Trophoblast cell (in vitro differentiated cells and primary cell): Measurements from ENCODE around the gene CPNE4.

Source experiments
- DNase-seq, 2 donors: peaks; one replicate each; pipeline ENCODE4 v3.0.0-alpha.2; 2016
- H2AFZ ChIP-seq: 2 replicates; pipeline ENCODE4 v1.6.1; 2013; ENCODE audit warnings: low read length, moderate library complexity, mild to moderate bottlenecking; ENCODE audit not compliant: insufficient read depth, poor library complexity
- H2AK5ac ChIP-seq: 2 replicates; pipeline ENCODE4 v1.6.1; 2013; ENCODE audit warnings: mild to moderate bottlenecking, low read length
- H2BK120ac ChIP-seq: 2 replicates; pipeline ENCODE4 v1.6.1; 2013; ENCODE audit warnings: low read length, mild to moderate bottlenecking, moderate library complexity; ENCODE audit not compliant: insufficient read depth, poor library complexity
- H2BK12ac ChIP-seq: 2 replicates; pipeline ENCODE4 v1.6.1; 2013; ENCODE audit warnings: mild to moderate bottlenecking, low read length, moderate library complexity
- H2BK5ac ChIP-seq: 2 replicates; pipeline ENCODE4 v1.6.1; 2013; ENCODE audit warnings: low read length, low read depth, moderate library complexity, mild to moderate bottlenecking; ENCODE audit not compliant: poor library complexity
- H3K14ac ChIP-seq: 2 replicates; pipeline ENCODE4 v1.6.1; 2013; ENCODE audit warnings: mild to moderate bottlenecking, low read length
- H3K18ac ChIP-seq: 2 replicates; pipeline ENCODE4 v1.6.1; 2013; ENCODE audit warnings: mild to moderate bottlenecking, low read length
- H3K23ac ChIP-seq: 2 replicates; pipeline ENCODE4 v1.6.1; 2013; ENCODE audit warnings: low read length
- H3K27ac ChIP-seq: 2 replicates; pipeline ENCODE4 v1.5.1; 2013; ENCODE audit warnings: low read depth, mild to moderate bottlenecking, inconsistent platforms, low read length, moderate library complexity
- H3K27me3 ChIP-seq: 2 replicates; pipeline ENCODE4 v1.6.1; 2013; ENCODE audit warnings: inconsistent platforms, mild to moderate bottlenecking, low read length, moderate library complexity; ENCODE audit not compliant: insufficient read depth
- H3K36me3 ChIP-seq, 2 experiments: 1 replicate in 1 of 2; 2 replicates in 1 of 2; pipeline ENCODE4 v1.6.1; 2013; ENCODE audit warnings: low read length in 2 of 2, mild to moderate bottlenecking in 2 of 2, moderate library complexity in 1 of 2; ENCODE audit not compliant: insufficient read depth in 2 of 2, control insufficient read depth in 1 of 2
- H3K4ac ChIP-seq: 2 replicates; pipeline ENCODE4 v1.6.1; 2013; ENCODE audit warnings: low read depth, mild to moderate bottlenecking, low read length, moderate library complexity
- H3K4me1 ChIP-seq, 2 experiments: 1 replicate in 1 of 2; 2 replicates in 1 of 2; pipeline ENCODE4 v1.6.1; 2013; ENCODE audit warnings: low read length in 2 of 2, mild to moderate bottlenecking in 2 of 2, moderate library complexity in 1 of 2; ENCODE audit not compliant: insufficient read depth in 2 of 2, control insufficient read depth in 1 of 2
- H3K4me2 ChIP-seq: 2 replicates; pipeline ENCODE4 v1.6.1; 2013; ENCODE audit warnings: inconsistent platforms, mild to moderate bottlenecking, low read length, moderate library complexity
- H3K4me3 ChIP-seq: 2 replicates; pipeline ENCODE4 v1.5.1; 2013; ENCODE audit warnings: mild to moderate bottlenecking, low read depth, low read length, inconsistent platforms
- H3K79me1 ChIP-seq: one replicate; pipeline ENCODE4 v1.6.1; 2013; ENCODE audit warnings: low read length
- H3K79me2 ChIP-seq: 2 replicates; pipeline ENCODE4 v1.6.1; 2013; ENCODE audit warnings: low read length, mild to moderate bottlenecking; ENCODE audit not compliant: control insufficient read depth, insufficient read depth, poor library complexity
- H3K9ac ChIP-seq: 2 replicates; pipeline ENCODE4 v1.6.1; 2013; ENCODE audit warnings: mild to moderate bottlenecking, low read length
- H3K9me3 ChIP-seq: 2 replicates; pipeline ENCODE4 v1.6.1; 2013; ENCODE audit warnings: low read depth, mild to moderate bottlenecking, control low read depth, inconsistent platforms, low read length; ENCODE audit not compliant: insufficient read depth
- H4K12ac ChIP-seq: 2 replicates; pipeline ENCODE4 v1.6.1; 2013; ENCODE audit warnings: low read depth, mild to moderate bottlenecking, low read length, moderate library complexity
- H4K8ac ChIP-seq: 2 replicates; pipeline ENCODE4 v1.6.1; 2013; ENCODE audit warnings: low read depth, mild to moderate bottlenecking, low read length, moderate library complexity
- H4K91ac ChIP-seq: one replicate; pipeline ENCODE4 v1.6.1; 2013; ENCODE audit warnings: low read depth, mild to moderate bottlenecking, low read length, moderate library complexity
- WGBS: extraction: QIAGEN DNeasy Blood & Tissue Kit; methylation state at CpG from one replicate; pipeline ENCODE4 v1.1.7; 2013; ENCODE audit warnings: missing lambda C conversion rate; ENCODE audit not compliant: insufficient read length, insufficient coverage; ENCODE audit errors: extremely low coverage; 5-methylcytosine and 5-hydroxymethylcytosine counted together

CPNE4 gene

DNA sequence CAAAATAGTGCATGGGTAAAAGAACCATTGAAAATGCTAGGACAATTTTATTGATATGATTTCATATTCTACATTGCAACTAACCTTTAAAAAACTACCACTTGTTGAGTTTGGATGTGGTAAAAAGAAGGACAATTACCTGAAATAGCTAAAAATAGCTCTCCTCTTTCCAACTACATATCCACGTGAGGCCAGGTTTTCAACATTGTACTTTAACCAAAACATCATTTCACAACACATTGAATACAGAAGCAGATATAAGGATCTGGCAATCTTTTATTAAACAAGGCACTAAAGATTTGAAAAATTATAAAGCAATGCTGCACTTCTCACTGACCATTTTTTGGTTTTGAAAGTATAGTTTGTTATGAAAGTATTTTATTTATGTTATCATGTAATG is 504.0 kb downstream of the CPNE4 start:
- Histone ChIP-seq H4K12ac (no peak overlapping the region), H3K79me2 (no peaks in the 10 kb centered on the region), H3K79me1 (no peaks in the 10 kb centered on the region), H3K14ac (no peak overlapping the region), H3K23ac (no peak overlapping the region), H3K36me3 (no peaks in the 10 kb centered on the region), H2BK12ac (no peak overlapping the region), H3K4me3 (no peak overlapping the region), H2BK5ac (no peak overlapping the region), H4K8ac (no peak overlapping the region), H4K91ac (no peak overlapping the region), H3K27me3 (no peaks in the 10 kb centered on the region), H3K27ac (no peak overlapping the region), H3K18ac (no peak overlapping the region), H3K9me3 (no peaks in the 10 kb centered on the region), H3K9ac (no peak overlapping the region), H2AK5ac (no peak overlapping the region), H3K4ac (no peak overlapping the region), H2BK120ac (no peak overlapping the region), H3K4me2 (no peak overlapping the region), H2AFZ (no peak overlapping the region), H3K4me1 (peaks cover 0 to 3% of the 10 kb centered on the region in 2 experiments)
- DNase-seq: no peak
- no CpG with 5 or more reads among the region's 1 CpG for WGBS

DNA sequence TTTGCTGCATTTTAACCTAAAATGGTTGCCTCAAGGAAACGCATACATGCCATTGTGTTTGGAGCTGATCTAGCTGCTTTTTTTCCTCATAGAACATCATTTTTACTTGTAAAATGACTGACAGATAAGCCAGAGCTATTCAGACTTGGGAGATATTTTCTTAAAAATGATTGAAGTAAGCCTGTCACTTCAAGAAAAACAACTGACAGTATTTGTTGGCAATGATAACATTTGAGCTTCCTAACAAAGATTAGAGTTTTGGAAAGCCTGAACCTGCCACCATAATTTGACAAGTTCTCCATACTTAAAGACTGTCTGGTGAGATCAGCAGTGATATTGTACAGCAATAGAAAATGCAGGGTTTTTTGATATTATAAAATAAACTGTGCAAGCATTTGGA is 504.4 kb downstream of the CPNE4 start:
- H4K91ac ChIP-seq: no peak overlapping the region
- H3K9me3 ChIP-seq: no peaks in the 10 kb centered on the region
- no peak overlapping the region for H3K14ac ChIP-seq
- no peak overlapping the region for H2AFZ ChIP-seq
- no peak overlapping the region for H3K18ac ChIP-seq
- H3K4me3 ChIP-seq: no peak overlapping the region
- H3K4me1 ChIP-seq: peaks cover 0 to 3% of the 10 kb centered on the region in 2 experiments
- H2BK5ac ChIP-seq: no peak overlapping the region
- H3K4ac ChIP-seq: no peak overlapping the region
- H3K27ac ChIP-seq: no peak overlapping the region
- H3K79me1 ChIP-seq: no peaks in the 10 kb centered on the region
- H4K12ac ChIP-seq: no peak overlapping the region
- H3K79me2 ChIP-seq: no peaks in the 10 kb centered on the region
- H3K27me3 ChIP-seq: no peaks in the 10 kb centered on the region
- no peak overlapping the region for H3K23ac ChIP-seq
- no peak for DNase-seq
- no peaks in the 10 kb centered on the region for H3K36me3 ChIP-seq
- no peak overlapping the region for H3K4me2 ChIP-seq
- H3K9ac ChIP-seq: no peak overlapping the region
- H2BK120ac ChIP-seq: no peak overlapping the region
- no CpG with 5 or more reads among the region's 1 CpG for WGBS
- H4K8ac ChIP-seq: no peak overlapping the region
- H2BK12ac ChIP-seq: no peak overlapping the region
- H2AK5ac ChIP-seq: no peak overlapping the region

DNA sequence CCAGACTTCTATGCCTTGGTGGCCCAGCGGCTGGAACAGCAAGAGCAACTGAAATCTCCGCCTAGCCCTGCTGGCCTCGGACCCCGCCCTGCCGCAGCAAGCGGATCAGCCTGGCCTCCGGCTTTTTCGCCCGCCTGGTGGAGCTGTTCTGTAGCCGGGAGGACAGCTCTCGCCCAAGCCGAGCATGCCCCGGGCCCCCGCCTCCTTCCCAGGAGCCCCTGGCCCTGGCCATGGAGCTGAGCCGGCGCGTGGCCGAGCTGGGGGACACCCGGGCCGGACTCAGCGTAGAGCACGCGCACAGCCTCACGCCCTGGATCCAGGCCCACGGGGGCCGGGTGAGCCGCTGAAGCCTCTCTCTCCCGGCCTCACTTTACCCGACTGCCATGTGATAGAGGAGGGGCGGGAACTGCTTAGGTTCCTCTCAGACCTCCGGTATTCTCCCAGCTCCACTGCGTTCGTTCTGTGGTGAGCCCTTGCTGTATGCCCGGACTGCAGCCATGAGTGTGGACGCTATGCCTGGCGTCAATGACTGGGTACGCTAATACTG is 507.9 kb downstream of the CPNE4 start:
- Histone ChIP-seq H3K14ac (no peak overlapping the region), H3K27me3 (no peaks in the 10 kb centered on the region), H3K18ac (no peak overlapping the region), H3K9me3 (no peaks in the 10 kb centered on the region), H4K12ac (no peak overlapping the region), H3K36me3 (no peaks in the 10 kb centered on the region), H3K79me2 (no peaks in the 10 kb centered on the region), H3K79me1 (no peaks in the 10 kb centered on the region), H4K91ac (no peak overlapping the region), H3K9ac (no peak overlapping the region), H3K4me2 (peak overlapping the region; percentile 74), H3K4me3 (peak overlapping the region; percentile 63), H3K4ac (no peak overlapping the region), H2BK5ac (no peak overlapping the region), H3K27ac (no peak overlapping the region), H3K23ac (no peak overlapping the region), H2BK120ac (no peak overlapping the region), H2AFZ (peak overlapping the region; percentile 43), H4K8ac (no peak overlapping the region), H3K4me1 (peaks cover 0 to 3% of the 10 kb centered on the region in 2 experiments), H2AK5ac (no peak overlapping the region), H2BK12ac (no peak overlapping the region)
- WGBS: no CpG with 5 or more reads among the region's 37 CpGs
- DNase-seq: peak; percentile 51 to 57

DNA sequence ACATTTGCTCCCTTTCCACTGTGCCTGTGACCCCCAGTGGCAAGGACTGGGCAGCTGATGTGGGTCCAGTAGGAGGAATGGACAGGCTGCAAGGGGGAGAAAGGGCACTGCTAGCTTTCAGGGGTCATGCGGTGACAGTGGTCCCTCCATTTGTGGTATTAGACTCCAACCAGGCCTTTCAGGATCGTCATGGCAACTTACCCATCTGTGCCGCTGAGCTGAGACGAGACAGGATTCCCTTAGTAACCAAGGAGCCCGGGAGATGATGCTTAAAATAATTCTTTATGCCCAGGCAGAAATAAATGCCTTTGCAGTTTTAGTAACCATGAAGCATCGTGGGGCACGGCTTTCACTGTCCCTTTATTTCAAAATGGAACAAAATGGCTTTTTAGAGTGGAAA is 516.1 kb downstream of the CPNE4 start:
- Histone ChIP-seq H2AK5ac (no peak overlapping the region), H2BK5ac (no peak overlapping the region), H3K18ac (no peak overlapping the region), H3K4me3 (no peak overlapping the region), H4K12ac (no peak overlapping the region), H3K4me1 (no peaks in the 10 kb centered on the region), H3K79me1 (no peaks in the 10 kb centered on the region), H3K4me2 (no peak overlapping the region), H3K4ac (no peak overlapping the region), H3K9ac (no peak overlapping the region), H3K27ac (no peak overlapping the region), H3K14ac (no peak overlapping the region), H3K36me3 (no peaks in the 10 kb centered on the region), H3K79me2 (no peaks in the 10 kb centered on the region), H3K23ac (no peak overlapping the region), H4K91ac (no peak overlapping the region), H2AFZ (no peak overlapping the region), H2BK120ac (no peak overlapping the region), H3K9me3 (no peaks in the 10 kb centered on the region), H3K27me3 (no peaks in the 10 kb centered on the region), H4K8ac (no peak overlapping the region), H2BK12ac (no peak overlapping the region)
- DNase-seq: no peak
- no CpG with 5 or more reads among the region's 7 CpGs for WGBS
